ENCODE results near the gene OSBPL8. TPM values are rescaled to one million over a fixed set of nuclear protein-coding genes. Genes with fewer than 3 reads are reported as not detected.

OSBPL8 gene
- total and polyA plus RNA-seq, 9 of the 15 experiments (the other 6 are each of a cell fraction or from before 2014, with no cell fraction given): 17.4 to 82.7 (median 42.8) TPM

- TF ChIP-seq MXI1 (IDR thresholded peaks at IDR 0.05; ENCODE audit: low read depth, low read length) (no peak; the same call in 1 of the 2 replicates), LARP7 (IDR thresholded peaks at IDR 0.05) (no peak), ZNF830 (CRISPR knock-in tag; IDR thresholded peaks at IDR 0.05) (no peak), MCM2 (IDR thresholded peaks at IDR 0.05; ENCODE audit: low read depth) (no peak), SIRT6 (IDR thresholded peaks at IDR 0.05; ENCODE audit: low read depth, low read length) (no peak), CHD7 (IDR thresholded peaks at IDR 0.05; ENCODE audit: low read depth, low read length) (no peak), SFPQ (IDR thresholded peaks at IDR 0.05; ENCODE audit: low read depth, low read length) (no peak)
- TF ChIP-seq, protein P1, sequence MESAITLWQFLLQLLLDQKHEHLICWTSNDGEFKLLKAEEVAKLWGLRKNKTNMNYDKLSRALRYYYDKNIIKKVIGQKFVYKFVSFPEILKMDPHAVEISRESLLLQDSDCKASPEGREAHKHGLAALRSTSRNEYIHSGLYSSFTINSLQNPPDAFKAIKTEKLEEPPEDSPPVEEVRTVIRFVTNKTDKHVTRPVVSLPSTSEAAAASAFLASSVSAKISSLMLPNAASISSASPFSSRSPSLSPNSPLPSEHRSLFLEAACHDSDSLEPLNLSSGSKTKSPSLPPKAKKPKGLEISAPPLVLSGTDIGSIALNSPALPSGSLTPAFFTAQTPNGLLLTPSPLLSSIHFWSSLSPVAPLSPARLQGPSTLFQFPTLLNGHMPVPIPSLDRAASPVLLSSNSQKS (CRISPR knock-in tag; IDR thresholded peaks at IDR 0.05): no peak
- TF ChIP-seq, protein P2, sequence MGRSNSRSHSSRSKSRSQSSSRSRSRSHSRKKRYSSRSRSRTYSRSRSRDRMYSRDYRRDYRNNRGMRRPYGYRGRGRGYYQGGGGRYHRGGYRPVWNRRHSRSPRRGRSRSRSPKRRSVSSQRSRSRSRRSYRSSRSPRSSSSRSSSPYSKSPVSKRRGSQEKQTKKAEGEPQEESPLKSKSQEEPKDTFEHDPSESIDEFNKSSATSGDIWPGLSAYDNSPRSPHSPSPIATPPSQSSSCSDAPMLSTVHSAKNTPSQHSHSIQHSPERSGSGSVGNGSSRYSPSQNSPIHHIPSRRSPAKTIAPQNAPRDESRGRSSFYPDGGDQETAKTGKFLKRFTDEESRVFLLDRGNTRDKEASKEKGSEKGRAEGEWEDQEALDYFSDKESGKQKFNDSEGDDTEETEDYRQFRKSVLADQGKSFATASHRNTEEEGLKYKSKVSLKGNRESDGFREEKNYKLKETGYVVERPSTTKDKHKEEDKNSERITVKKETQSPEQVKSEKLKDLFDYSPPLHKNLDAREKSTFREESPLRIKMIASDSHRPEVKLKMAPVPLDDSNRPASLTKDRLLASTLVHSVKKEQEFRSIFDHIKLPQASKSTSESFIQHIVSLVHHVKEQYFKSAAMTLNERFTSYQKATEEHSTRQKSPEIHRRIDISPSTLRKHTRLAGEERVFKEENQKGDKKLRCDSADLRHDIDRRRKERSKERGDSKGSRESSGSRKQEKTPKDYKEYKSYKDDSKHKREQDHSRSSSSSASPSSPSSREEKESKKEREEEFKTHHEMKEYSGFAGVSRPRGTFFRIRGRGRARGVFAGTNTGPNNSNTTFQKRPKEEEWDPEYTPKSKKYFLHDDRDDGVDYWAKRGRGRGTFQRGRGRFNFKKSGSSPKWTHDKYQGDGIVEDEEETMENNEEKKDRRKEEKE (IDR thresholded peaks at IDR 0.05; ENCODE audit: borderline replicate concordance in 1 of 2, control insufficient read depth in 1 of 2, low read depth in 2 of 2, low read length in 1 of 2): no peak
Measured at GRCh38 chr12:76559400-76560085, at the start of gene OSBPL8 (continued).
